NB4 (cell line): ENCODE results near the gene POLG.

Experiments
- DNase-seq: peaks from one replicate; pipeline ENCODE4 v3.0.0; 2010; ENCODE audit warnings: low read depth
- H3K4me3 ChIP-seq: one replicate; pipeline ENCODE4 v1.5.1; 2011; ENCODE audit warnings: mild to moderate bottlenecking, low read depth, low read length, moderate library complexity
- CTCF ChIP-seq: IDR thresholded peaks from one replicate; pipeline ENCODE4 v1.5.1; 2012; ENCODE audit warnings: low read depth, low read length
- MAX ChIP-seq: IDR thresholded peaks from 2 replicates; pipeline ENCODE4 v1.6.1; 2011; ENCODE audit warnings: low read depth, low read length
- MYC ChIP-seq: IDR thresholded peaks from 2 replicates; pipeline ENCODE4 v1.6.1; 2011; ENCODE audit warnings: low read depth, low read length
- POLR2A ChIP-seq: IDR thresholded peaks from 2 replicates; pipeline ENCODE4 v1.6.1; 2011; ENCODE audit warnings: mild to moderate bottlenecking; ENCODE audit not compliant: insufficient read length; ENCODE audit errors: extremely low read depth

The POLG gene

DNA sequence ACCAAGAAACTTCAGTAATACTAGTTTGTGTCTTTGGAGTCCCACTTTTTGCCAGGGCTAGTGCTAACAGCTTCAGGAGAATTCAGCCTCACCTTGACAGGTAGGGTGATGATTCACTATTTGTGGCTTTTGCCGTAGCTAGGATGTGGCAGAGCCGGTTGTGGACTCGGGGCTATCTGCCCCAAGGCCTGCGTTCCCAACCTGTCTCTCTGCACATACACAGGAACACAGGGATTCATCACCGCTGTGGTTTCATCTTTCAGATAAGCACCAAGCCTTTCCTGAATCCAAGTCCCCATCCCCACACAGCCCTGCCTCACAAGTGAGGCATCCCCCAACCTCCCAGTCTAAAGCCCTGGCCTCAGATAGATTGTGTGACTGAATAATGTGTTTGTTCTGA, 45.2 kb upstream of the POLG start:
- no peak for TF ChIP-seq POLR2A
- no peak for TF ChIP-seq MYC
- no peak for TF ChIP-seq CTCF
- no peak overlapping the region for H3K4me3 ChIP-seq
- no peak for DNase-seq

DNA sequence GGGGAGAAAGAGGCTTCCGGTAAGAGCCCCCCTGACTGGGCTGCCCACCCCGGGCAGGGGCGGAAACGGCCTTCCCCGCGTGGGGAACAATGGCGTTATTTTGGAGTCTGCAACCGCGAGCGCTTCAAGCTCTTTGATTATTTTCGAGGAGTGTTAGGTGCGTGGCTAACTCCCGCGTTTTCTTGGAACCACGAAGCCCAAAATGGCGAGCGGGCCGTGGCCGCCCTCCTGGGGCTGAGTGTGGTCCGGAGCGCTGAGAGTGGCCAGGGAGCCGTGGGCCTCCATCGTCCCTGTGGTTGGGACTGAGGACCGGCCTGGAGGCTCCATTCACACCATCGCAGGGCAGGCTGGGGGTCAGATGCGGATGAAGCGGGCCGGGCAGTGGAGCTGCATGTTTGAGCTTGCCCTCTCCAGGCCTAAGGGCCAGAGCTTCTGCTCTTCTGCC, 44.6 kb upstream of the POLG start:
- no peak for DNase-seq
- no peak overlapping the region for H3K4me3 ChIP-seq
- TF ChIP-seq POLR2A: no peak
- TF ChIP-seq MAX: no peak
- TF ChIP-seq MYC: no peak
- TF ChIP-seq CTCF: no peak

DNA sequence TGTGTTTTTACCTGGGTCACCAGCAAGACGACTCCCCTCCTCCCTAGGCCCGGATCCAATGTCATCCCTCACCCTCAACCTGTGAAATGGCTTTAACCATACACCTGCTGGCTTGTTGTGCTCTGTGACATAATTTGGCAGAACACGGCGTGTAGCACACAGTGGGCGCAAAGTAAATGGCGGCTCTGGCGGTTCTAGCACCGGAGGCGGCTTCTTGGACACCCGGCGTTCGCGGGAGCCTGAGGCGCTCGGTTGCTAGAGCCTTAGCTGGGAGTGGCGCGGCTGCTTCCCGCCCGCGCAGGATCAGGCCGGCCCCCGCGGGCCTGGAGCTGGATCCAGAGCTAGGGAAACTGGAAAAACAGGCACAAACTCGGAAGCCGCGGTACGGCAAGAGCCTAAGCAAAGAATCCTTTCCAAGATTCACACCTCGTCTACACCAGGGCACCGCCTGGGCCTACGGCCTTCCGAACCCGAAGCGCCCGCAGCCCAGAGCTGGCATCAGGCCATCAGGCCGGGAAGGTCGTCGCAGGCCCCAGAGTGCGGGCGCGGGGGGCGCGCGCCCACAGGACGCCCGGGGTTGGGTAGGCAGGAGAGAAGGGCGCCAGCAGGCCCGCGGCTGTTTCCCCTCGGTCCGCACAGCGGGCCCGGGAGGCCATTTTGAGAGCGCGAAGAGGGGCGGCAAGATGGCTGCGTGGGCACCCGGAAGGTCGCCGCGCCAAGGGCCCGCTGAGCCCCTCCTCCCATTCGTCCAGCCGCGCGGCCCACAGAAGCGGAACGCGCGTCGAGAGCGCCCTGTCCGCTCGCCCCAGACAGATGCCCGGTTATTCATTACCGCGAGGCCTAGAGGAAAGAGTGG, 43.9 kb upstream of the POLG start:
- no peak for TF ChIP-seq MAX
- no peak for TF ChIP-seq CTCF
- TF ChIP-seq MYC: no peak
- TF ChIP-seq POLR2A: no peak
- H3K4me3 ChIP-seq: no peak overlapping the region
- DNase-seq: no peak

GRCh38 chr15:89377842-89378295, 43.2 kb upstream of the POLG start:
- no peak overlapping the region for H3K4me3 ChIP-seq
- no peak for DNase-seq

GRCh38 chr15:89377024-89377841, 42.6 kb upstream of the POLG start:
- TF ChIP-seq MYC: no peak
- DNase-seq: no peak
- H3K4me3 ChIP-seq: no peak overlapping the region

More at GRCh38 chr15:89377842-89378295, 43.2 kb upstream of the POLG start:
- TF ChIP-seq MAX (no peak), MYC (no peak), POLR2A (no peak), CTCF (no peak)

DNA sequence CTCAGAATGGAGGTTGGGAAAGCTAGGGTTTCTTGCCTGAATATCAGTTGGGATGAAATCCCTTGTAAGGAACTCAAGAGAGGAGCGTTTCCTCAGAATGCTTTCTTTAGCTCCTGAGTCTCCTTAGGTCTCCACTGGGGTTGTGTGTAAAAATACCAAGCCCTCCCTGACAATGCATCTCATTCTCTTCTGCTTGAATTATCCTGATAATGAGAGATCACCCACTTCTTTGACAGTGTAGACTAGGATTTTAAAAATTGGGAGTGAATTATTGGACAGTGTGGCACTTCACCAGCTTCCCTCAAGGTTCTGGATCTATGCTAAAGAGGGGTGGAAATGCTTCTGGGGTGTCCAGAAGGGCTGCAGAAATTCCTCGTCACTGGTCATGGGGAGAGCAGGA, 41.8 kb upstream of the POLG start:
- no peak for DNase-seq
- TF ChIP-seq MYC: no peak
- TF ChIP-seq CTCF: no peak
- no peak for TF ChIP-seq MAX
- no peak for TF ChIP-seq POLR2A
- H3K4me3 ChIP-seq: no peak overlapping the region
